ENCODE results near the gene WDFY2.

WDFY2 gene

DNA sequence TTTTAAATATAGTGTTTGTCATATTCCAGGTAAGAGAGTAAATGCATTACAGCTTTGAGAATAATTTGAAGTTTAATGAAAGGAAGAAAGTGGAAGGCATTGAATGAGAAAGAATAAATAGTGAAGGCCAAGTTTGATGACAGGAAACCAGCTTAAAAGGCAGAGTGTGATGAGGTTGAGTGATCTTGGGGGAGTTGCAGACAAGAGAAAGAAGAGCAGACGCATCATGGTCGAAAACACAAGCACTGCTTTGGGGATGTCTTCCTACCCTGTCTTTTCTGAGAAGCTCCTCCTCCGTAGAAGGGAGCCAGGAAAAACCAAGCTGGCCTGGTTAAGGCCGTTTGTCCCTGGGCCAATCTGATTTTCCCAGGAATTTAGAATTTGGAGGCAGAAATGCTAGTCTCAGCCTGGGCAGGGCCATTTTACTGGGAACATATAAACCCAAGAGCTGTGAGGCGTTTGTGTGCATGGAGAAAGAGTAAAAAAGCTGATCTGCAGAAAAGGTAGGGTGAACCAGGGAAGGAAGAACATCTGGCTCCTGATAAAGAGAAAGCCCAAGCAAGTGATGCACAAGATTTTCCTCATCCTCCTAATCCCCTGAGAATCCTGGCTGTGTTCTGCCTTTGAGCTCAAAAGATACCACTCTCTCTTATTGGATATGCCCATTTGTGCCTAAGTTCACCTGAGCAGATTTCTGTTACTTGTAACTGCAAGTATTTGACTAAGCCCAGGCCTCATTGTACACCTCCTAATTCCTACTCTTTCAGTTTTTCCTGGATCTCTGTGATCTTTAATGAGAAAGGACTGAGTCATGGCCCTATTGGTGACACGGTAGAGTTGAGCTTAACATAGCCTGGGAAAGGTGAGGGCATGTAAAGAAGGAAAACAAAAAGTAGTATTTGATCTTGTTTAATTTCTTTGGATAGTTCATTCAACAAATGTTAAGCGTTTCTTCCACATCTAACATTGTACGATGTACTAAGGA lies 80.0 kb downstream of the WDFY2 start:
- Histone ChIP-seq H3K27ac (ENCODE audit: insufficient read depth, low read length, poor library complexity, severe bottlenecking) (no peak overlapping the region), H3K4me1 (ENCODE audit: control insufficient read depth, insufficient read depth, low read length, poor library complexity, severe bottlenecking) (no peaks in the 10 kb centered on the region), H3K36me3 (ENCODE audit: control insufficient read depth, insufficient read depth, low read length) (peaks cover 3% of the 10 kb centered on the region), H3K9me3 (ENCODE audit: control insufficient read depth, low read length) (no peaks in the 10 kb centered on the region), H3K4me3 (ENCODE audit: insufficient read depth, low read depth, low read length, poor library complexity, severe bottlenecking) (no peak overlapping the region), H3K27me3 (replicated peaks; ENCODE audit: control insufficient read depth, insufficient read depth, low read length, poor library complexity, severe bottlenecking) (no peaks in the 10 kb centered on the region)
- DNase-seq, result no peak

DNA sequence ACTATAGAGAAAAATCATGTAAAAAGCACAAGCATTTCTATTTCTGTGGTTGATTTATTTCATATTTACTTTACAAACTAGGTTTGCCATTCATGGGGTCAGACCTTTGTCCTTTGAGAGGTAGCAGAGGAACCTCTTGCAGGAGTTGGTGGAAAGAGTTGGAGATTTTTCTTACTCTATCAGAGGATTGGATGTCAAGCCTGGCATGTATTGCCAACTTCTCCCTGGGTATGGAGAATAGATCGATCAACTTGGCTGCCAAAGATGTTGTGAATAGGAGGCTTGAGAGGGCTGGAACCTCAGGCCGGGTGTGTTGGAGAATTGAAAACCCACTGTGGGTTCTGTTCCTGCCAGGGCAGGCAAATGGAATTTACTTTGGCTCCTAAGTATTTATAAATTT lies 81.2 kb downstream of the WDFY2 start:
- Histone ChIP-seq H3K27me3 (replicated peaks; ENCODE audit: control insufficient read depth, insufficient read depth, low read length, poor library complexity, severe bottlenecking) (no peaks in the 10 kb centered on the region), H3K27ac (ENCODE audit: insufficient read depth, low read length, poor library complexity, severe bottlenecking) (no peak overlapping the region), H3K4me1 (ENCODE audit: control insufficient read depth, insufficient read depth, low read length, poor library complexity, severe bottlenecking) (no peaks in the 10 kb centered on the region), H3K4me3 (ENCODE audit: insufficient read depth, low read depth, low read length, poor library complexity, severe bottlenecking) (no peak overlapping the region), H3K9me3 (ENCODE audit: control insufficient read depth, low read length) (no peaks in the 10 kb centered on the region), H3K36me3 (ENCODE audit: control insufficient read depth, insufficient read depth, low read length) (peaks cover 3% of the 10 kb centered on the region)
- DNase-seq, result no peak

DNA sequence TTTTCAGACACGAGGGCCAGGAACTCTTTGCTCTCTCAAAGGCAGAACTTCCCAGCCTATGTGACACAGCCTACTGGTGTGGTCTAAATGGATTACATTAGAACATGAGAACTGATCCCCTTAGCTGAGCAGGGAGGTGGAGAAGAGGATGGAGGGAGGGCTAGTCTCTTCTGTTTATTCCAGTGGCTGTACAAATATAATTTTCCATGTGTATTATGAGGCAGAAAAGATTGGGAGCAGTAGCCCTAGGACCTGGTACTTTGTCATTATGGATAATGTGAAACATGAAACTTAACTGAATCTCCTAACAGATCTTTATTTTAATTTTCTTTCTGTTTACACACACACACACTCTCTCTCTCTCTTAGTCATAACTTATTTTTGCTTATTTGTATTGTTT lies 82.1 kb downstream of the WDFY2 start:
- no peaks in the 10 kb centered on the region for H3K27me3 ChIP-seq (replicated peaks; ENCODE audit: control insufficient read depth, insufficient read depth, low read length, poor library complexity, severe bottlenecking)

DNA sequence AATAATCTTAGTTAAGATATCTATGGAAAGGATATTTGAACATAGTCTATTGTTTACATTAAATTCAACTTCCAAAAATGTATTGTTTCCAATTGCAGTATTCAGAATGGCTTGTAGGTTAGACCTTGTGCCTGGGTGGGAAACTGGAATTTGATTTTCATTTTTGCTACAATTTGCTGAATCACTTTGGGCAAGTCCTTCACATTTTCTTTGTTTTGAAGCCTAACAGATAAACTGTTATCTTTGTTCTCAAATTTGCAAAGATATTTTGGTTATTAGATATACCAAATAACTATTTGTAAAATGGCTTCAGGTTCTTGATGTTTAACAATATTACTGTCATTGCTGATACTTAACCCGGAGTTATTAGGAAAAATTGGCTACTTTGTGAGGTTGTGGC lies 82.6 kb downstream of the WDFY2 start:
- no peaks in the 10 kb centered on the region for H3K9me3 ChIP-seq (ENCODE audit: control insufficient read depth, low read length)
- no peaks in the 10 kb centered on the region for H3K27me3 ChIP-seq (replicated peaks; ENCODE audit: control insufficient read depth, insufficient read depth, low read length, poor library complexity, severe bottlenecking)
- no peak overlapping the region for H3K4me3 ChIP-seq (ENCODE audit: insufficient read depth, low read depth, low read length, poor library complexity, severe bottlenecking)
- H3K27ac ChIP-seq (ENCODE audit: insufficient read depth, low read length, poor library complexity, severe bottlenecking), result no peak overlapping the region
- peaks cover 3% of the 10 kb centered on the region for H3K36me3 ChIP-seq (ENCODE audit: control insufficient read depth, insufficient read depth, low read length)
- no peaks in the 10 kb centered on the region for H3K4me1 ChIP-seq (ENCODE audit: control insufficient read depth, insufficient read depth, low read length, poor library complexity, severe bottlenecking)
- no peak for DNase-seq

More for the DNA sequence above, 82.1 kb downstream of the WDFY2 start:
- H3K27ac ChIP-seq (ENCODE audit: insufficient read depth, low read length, poor library complexity, severe bottlenecking), result no peak overlapping the region
- no peaks in the 10 kb centered on the region for H3K9me3 ChIP-seq (ENCODE audit: control insufficient read depth, low read length)
- no peak overlapping the region for H3K4me3 ChIP-seq (ENCODE audit: insufficient read depth, low read depth, low read length, poor library complexity, severe bottlenecking)
- DNase-seq, result no peak
- no peaks in the 10 kb centered on the region for H3K4me1 ChIP-seq (ENCODE audit: control insufficient read depth, insufficient read depth, low read length, poor library complexity, severe bottlenecking)
- peaks cover 3% of the 10 kb centered on the region for H3K36me3 ChIP-seq (ENCODE audit: control insufficient read depth, insufficient read depth, low read length)

DNA sequence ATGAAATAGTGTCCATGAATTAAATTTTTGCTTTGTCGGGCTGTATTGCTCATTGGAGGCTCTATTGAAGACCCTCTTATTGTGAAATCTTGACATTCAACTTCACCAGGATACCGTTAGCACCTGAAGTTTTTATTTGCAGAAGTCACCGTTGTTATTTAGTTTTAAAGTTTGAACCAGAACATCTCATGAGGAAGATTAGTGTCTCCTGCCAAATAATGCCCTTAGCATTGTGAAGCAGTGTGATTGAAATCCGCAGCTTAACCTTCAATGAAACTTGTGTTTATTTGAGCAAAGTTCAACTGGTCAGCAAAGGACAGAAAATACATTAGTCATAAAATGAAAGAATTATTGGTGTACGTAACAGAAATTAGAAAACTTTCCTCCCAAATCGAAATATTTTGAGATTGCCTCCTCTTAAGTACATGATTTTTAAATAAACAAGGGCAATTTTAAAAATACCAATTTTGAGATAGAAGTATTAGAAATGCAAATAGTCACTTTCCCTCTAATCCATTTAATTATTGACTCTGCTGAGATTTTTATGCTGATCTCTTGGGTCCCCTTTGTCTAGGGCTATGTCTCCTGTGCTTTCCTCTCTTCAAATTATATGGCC lies 84.4 kb downstream of the WDFY2 start:
- Histone ChIP-seq H3K4me3 (ENCODE audit: insufficient read depth, low read depth, low read length, poor library complexity, severe bottlenecking) (no peak overlapping the region), H3K4me1 (ENCODE audit: control insufficient read depth, insufficient read depth, low read length, poor library complexity, severe bottlenecking) (no peaks in the 10 kb centered on the region), H3K9me3 (ENCODE audit: control insufficient read depth, low read length) (no peaks in the 10 kb centered on the region), H3K27me3 (replicated peaks; ENCODE audit: control insufficient read depth, insufficient read depth, low read length, poor library complexity, severe bottlenecking) (no peaks in the 10 kb centered on the region), H3K36me3 (ENCODE audit: control insufficient read depth, insufficient read depth, low read length) (no peaks in the 10 kb centered on the region), H3K27ac (ENCODE audit: insufficient read depth, low read length, poor library complexity, severe bottlenecking) (no peak overlapping the region)
- DNase-seq, result no peak

DNA sequence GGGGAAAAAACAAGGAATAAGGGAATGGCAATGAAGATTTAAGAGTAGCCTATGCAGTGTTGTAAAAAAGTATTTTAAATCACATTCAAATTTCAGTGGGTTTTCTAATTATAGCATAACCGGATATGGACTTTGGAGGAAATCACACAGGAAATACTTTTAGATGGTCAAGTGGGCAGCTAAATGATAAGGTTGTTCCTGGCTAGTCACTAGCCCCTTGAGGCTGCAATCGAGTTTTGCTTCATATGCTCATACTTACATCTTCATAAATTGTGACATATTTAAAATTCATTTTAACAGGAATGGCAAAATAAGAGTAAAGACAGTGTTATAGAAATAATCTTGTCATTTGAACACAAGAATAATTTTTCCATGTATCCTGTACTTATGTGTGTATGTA lies 88.9 kb downstream of the WDFY2 start:
- Histone ChIP-seq H3K4me3 (ENCODE audit: insufficient read depth, low read depth, low read length, poor library complexity, severe bottlenecking) (no peak overlapping the region), H3K36me3 (ENCODE audit: control insufficient read depth, insufficient read depth, low read length) (no peaks in the 10 kb centered on the region)
- no peak for DNase-seq

DNA sequence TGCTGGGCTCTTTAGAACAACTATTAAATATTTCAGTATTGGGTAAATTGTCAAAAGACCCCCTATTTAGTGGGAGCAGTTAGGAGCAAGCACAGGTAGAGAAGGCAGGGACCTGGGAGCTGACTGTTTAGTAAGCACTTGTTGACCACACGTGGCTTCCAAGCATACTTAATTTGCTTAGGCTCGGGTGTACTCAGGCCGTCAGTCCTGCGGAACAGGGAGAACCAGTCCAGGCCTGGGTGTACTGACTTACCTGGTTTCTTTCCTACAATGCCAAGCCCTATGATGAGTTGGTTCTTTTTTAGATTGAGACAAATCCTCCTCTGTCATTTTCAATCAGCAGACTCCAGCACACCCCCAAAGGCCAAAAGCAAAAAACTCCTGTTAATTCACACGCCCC lies 90.0 kb downstream of the WDFY2 start:
- Histone ChIP-seq H3K27ac (ENCODE audit: insufficient read depth, low read length, poor library complexity, severe bottlenecking) (no peak overlapping the region), H3K27me3 (replicated peaks; ENCODE audit: control insufficient read depth, insufficient read depth, low read length, poor library complexity, severe bottlenecking) (no peaks in the 10 kb centered on the region), H3K4me3 (ENCODE audit: insufficient read depth, low read depth, low read length, poor library complexity, severe bottlenecking) (no peak overlapping the region), H3K4me1 (ENCODE audit: control insufficient read depth, insufficient read depth, low read length, poor library complexity, severe bottlenecking) (no peaks in the 10 kb centered on the region), H3K36me3 (ENCODE audit: control insufficient read depth, insufficient read depth, low read length) (no peaks in the 10 kb centered on the region), H3K9me3 (ENCODE audit: control insufficient read depth, low read length) (no peaks in the 10 kb centered on the region)
- no peak for DNase-seq

More for the DNA sequence above, 88.9 kb downstream of the WDFY2 start:
- H3K27ac ChIP-seq (ENCODE audit: insufficient read depth, low read length, poor library complexity, severe bottlenecking), result no peak overlapping the region
- no peaks in the 10 kb centered on the region for H3K27me3 ChIP-seq (replicated peaks; ENCODE audit: control insufficient read depth, insufficient read depth, low read length, poor library complexity, severe bottlenecking)
- no peaks in the 10 kb centered on the region for H3K4me1 ChIP-seq (ENCODE audit: control insufficient read depth, insufficient read depth, low read length, poor library complexity, severe bottlenecking)
- H3K9me3 ChIP-seq (ENCODE audit: control insufficient read depth, low read length), result no peaks in the 10 kb centered on the region

DNA sequence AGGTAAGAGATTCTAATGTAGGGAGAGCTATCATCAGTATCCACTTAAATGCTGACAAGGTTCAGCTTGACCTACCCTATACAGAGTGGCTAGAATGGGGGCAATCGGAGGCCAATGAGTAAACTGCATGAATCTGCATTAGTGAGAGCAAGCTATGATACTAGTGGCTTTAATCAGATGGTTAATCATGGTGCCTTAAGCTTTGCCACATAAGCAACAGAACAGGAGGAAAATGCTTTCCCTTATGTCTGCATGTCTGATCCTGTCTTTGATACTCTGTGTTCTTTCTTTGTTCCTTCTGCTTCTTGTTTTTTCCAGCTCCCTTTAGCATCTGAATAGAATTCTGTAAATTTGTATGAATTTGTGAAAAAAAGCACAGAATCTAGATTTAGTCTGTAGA lies 91.1 kb downstream of the WDFY2 start:
- no peaks in the 10 kb centered on the region for H3K9me3 ChIP-seq (ENCODE audit: control insufficient read depth, low read length)
- no peaks in the 10 kb centered on the region for H3K4me1 ChIP-seq (ENCODE audit: control insufficient read depth, insufficient read depth, low read length, poor library complexity, severe bottlenecking)
- H3K4me3 ChIP-seq (ENCODE audit: insufficient read depth, low read depth, low read length, poor library complexity, severe bottlenecking), result no peak overlapping the region
- H3K36me3 ChIP-seq (ENCODE audit: control insufficient read depth, insufficient read depth, low read length), result no peaks in the 10 kb centered on the region
- no peak overlapping the region for H3K27ac ChIP-seq (ENCODE audit: insufficient read depth, low read length, poor library complexity, severe bottlenecking)
- H3K27me3 ChIP-seq (replicated peaks; ENCODE audit: control insufficient read depth, insufficient read depth, low read length, poor library complexity, severe bottlenecking), result no peaks in the 10 kb centered on the region
- DNase-seq, result no peak

DNA sequence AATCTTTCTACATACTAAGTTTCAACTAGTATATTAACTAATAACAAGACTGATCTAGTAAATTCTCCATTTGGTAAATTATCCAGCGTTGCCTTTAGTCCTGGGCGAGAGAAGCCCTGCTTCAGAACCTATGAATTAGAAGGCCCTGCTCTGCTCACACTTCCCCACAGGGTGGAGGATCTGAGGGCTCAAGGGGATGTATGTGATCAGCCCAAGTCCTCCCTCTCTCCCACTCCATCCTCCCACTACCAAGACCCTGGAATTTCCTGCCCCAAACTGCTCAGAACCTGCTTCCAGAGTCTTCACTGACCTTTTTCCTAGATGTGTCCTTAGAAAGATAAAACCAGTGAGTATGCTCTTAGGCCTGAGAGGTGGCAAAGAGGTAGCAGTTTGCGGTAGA lies 91.6 kb downstream of the WDFY2 start:
- Histone ChIP-seq H3K9me3 (ENCODE audit: control insufficient read depth, low read length) (no peaks in the 10 kb centered on the region), H3K4me1 (ENCODE audit: control insufficient read depth, insufficient read depth, low read length, poor library complexity, severe bottlenecking) (no peaks in the 10 kb centered on the region), H3K27ac (ENCODE audit: insufficient read depth, low read length, poor library complexity, severe bottlenecking) (no peak overlapping the region), H3K27me3 (replicated peaks; ENCODE audit: control insufficient read depth, insufficient read depth, low read length, poor library complexity, severe bottlenecking) (no peaks in the 10 kb centered on the region), H3K4me3 (ENCODE audit: insufficient read depth, low read depth, low read length, poor library complexity, severe bottlenecking) (no peak overlapping the region), H3K36me3 (ENCODE audit: control insufficient read depth, insufficient read depth, low read length) (no peaks in the 10 kb centered on the region)
- DNase-seq, result no peak

DNA sequence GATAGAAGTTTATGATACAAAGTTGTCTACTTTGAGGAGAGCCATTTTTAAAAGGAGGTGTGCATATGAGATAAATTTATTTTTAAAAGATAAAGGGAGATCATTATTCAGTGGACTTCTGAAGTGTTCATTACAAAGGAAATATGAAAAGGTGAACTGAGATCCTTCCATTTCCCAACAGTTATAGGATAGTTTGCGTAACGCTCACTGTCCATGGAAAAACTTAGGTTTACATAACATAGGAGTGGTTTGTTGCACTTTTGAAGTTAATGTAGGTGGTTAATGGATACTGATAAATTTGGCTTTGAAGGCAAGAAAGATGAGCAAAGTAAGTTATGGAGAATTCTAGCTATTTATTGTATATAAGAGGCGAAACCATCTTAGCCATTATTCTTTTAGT lies 92.5 kb downstream of the WDFY2 start:
- H3K4me3 ChIP-seq (ENCODE audit: insufficient read depth, low read depth, low read length, poor library complexity, severe bottlenecking), result no peak overlapping the region
- DNase-seq, result no peak
- H3K9me3 ChIP-seq (ENCODE audit: control insufficient read depth, low read length), result no peaks in the 10 kb centered on the region
- H3K27me3 ChIP-seq (replicated peaks; ENCODE audit: control insufficient read depth, insufficient read depth, low read length, poor library complexity, severe bottlenecking), result no peaks in the 10 kb centered on the region
- no peaks in the 10 kb centered on the region for H3K36me3 ChIP-seq (ENCODE audit: control insufficient read depth, insufficient read depth, low read length)
- no peak overlapping the region for H3K27ac ChIP-seq (ENCODE audit: insufficient read depth, low read length, poor library complexity, severe bottlenecking)
- H3K4me1 ChIP-seq (ENCODE audit: control insufficient read depth, insufficient read depth, low read length, poor library complexity, severe bottlenecking), result no peaks in the 10 kb centered on the region
